ENCODE measurements around the gene ZNF157. TPM values are rescaled to one million over a fixed set of nuclear protein-coding genes. Genes with fewer than 3 reads are reported as not detected.

ZNF157 gene
- total RNA-seq, 1 donor from 2014 or later, result 0.54 TPM

- H2AFZ ChIP-seq (ENCODE audit: low read depth, low read length), result no peak overlapping the region
- no peak overlapping the region for H3K27ac ChIP-seq (ENCODE audit: low read depth, low read length)
- no peaks in the 10 kb centered on the region for H3K27me3 ChIP-seq (ENCODE audit: insufficient read depth, low read length)
- H3K4me1 Mint-ChIP-seq (ENCODE audit: low read depth, unreplicated experiment), result no peaks in the 10 kb centered on the region
- DNase-seq (ENCODE audit: low read depth), result no peak
- H3K27ac Mint-ChIP-seq (ENCODE audit: unreplicated experiment), result no peak overlapping the region
- H3K9me3 ChIP-seq (ENCODE audit: insufficient read depth, low read depth, low read length), result peaks cover 36% of the 10 kb centered on the region
- peaks cover 10% of the 10 kb centered on the region for H3K36me3 ChIP-seq (ENCODE audit: insufficient read depth, low read length)
- H3K79me2 ChIP-seq (ENCODE audit: insufficient read depth, low read length), result no peaks in the 10 kb centered on the region
- no peaks in the 10 kb centered on the region for H3K4me1 ChIP-seq (ENCODE audit: insufficient read depth, low read length)
- no peak overlapping the region for H3K4me2 ChIP-seq (ENCODE audit: low read length)
- no peak overlapping the region for H3K4me3 ChIP-seq (ENCODE audit: insufficient read depth, low read depth, low read length)
- H3K36me3 Mint-ChIP-seq (ENCODE audit: low read depth, unreplicated experiment), result peaks cover 48% of the 10 kb centered on the region
- H3K27me3 Mint-ChIP-seq (ENCODE audit: low read depth, unreplicated experiment), result no peaks in the 10 kb centered on the region
- no peak overlapping the region for H3K4me3 Mint-ChIP-seq (ENCODE audit: unreplicated experiment)
- FAIRE-seq, result no peak
- H4K20me1 ChIP-seq (ENCODE audit: insufficient read depth, low read length), result no peaks in the 10 kb centered on the region
- H3K9me3 Mint-ChIP-seq (ENCODE audit: unreplicated experiment), result peaks cover 37% of the 10 kb centered on the region
- TF ChIP-seq CTCF (IDR thresholded peaks at IDR 0.05; ENCODE audit: insufficient read depth, low read depth, low read length) (no peak), EZH2 (IDR thresholded peaks at IDR 0.05; ENCODE audit: insufficient read depth, low read length) (no peak)
- H3K9ac ChIP-seq (ENCODE audit: low read length), result no peak overlapping the region
Measured at GRCh38 chrX:47448165-47448806, 77.9 kb downstream of the ZNF157 start.

- peaks cover 13% of the 10 kb centered on the region for H3K36me3 ChIP-seq (ENCODE audit: insufficient read depth, low read length)
- no peaks in the 10 kb centered on the region for H3K27me3 ChIP-seq (ENCODE audit: insufficient read depth, low read length)
- H3K4me1 ChIP-seq (ENCODE audit: insufficient read depth, low read length), result no peaks in the 10 kb centered on the region
- H4K20me1 ChIP-seq (ENCODE audit: insufficient read depth, low read length), result no peaks in the 10 kb centered on the region
- H3K4me3 ChIP-seq (ENCODE audit: insufficient read depth, low read depth, low read length), result no peak overlapping the region
- Mint-ChIP-seq H3K36me3 (ENCODE audit: low read depth, unreplicated experiment) (peaks cover 55% of the 10 kb centered on the region), H3K4me1 (ENCODE audit: low read depth, unreplicated experiment) (no peaks in the 10 kb centered on the region), H3K9me3 (ENCODE audit: unreplicated experiment) (peaks cover 32% of the 10 kb centered on the region), H3K4me3 (ENCODE audit: unreplicated experiment) (peak overlapping the region; percentile 27), H3K27me3 (ENCODE audit: low read depth, unreplicated experiment) (no peaks in the 10 kb centered on the region), H3K27ac (ENCODE audit: unreplicated experiment) (no peak overlapping the region)
- FAIRE-seq (no peak), DNase-seq (ENCODE audit: low read depth) (no peak)
- H3K79me2 ChIP-seq (ENCODE audit: insufficient read depth, low read length), result no peaks in the 10 kb centered on the region
- no peak overlapping the region for H2AFZ ChIP-seq (ENCODE audit: low read depth, low read length)
- H3K4me2 ChIP-seq (ENCODE audit: low read length), result no peak overlapping the region
- TF ChIP-seq EZH2 (IDR thresholded peaks at IDR 0.05; ENCODE audit: insufficient read depth, low read length), result no peak
- TF ChIP-seq CTCF (IDR thresholded peaks at IDR 0.05; ENCODE audit: insufficient read depth, low read depth, low read length), result no peak
- peaks cover 27% of the 10 kb centered on the region for H3K9me3 ChIP-seq (ENCODE audit: insufficient read depth, low read depth, low read length)
- H3K27ac ChIP-seq (ENCODE audit: low read depth, low read length), result no peak overlapping the region
- H3K9ac ChIP-seq (ENCODE audit: low read length), result no peak overlapping the region
Measured at GRCh38 chrX:47452112-47452511, 81.7 kb downstream of the ZNF157 start.

- FAIRE-seq (peak; percentile 94), DNase-seq (ENCODE audit: low read depth) (no peak)
- H2AFZ ChIP-seq (ENCODE audit: low read depth, low read length), result no peak overlapping the region
- no peak overlapping the region for H3K4me2 ChIP-seq (ENCODE audit: low read length)
- no peak overlapping the region for H3K9ac ChIP-seq (ENCODE audit: low read length)
- H3K79me2 ChIP-seq (ENCODE audit: insufficient read depth, low read length), result no peaks in the 10 kb centered on the region
- no peaks in the 10 kb centered on the region for H3K4me1 ChIP-seq (ENCODE audit: insufficient read depth, low read length)
- no peak overlapping the region for H3K27ac ChIP-seq (ENCODE audit: low read depth, low read length)
- Mint-ChIP-seq H3K4me3 (ENCODE audit: unreplicated experiment) (no peak overlapping the region), H3K4me1 (ENCODE audit: low read depth, unreplicated experiment) (no peaks in the 10 kb centered on the region), H3K27me3 (ENCODE audit: low read depth, unreplicated experiment) (no peaks in the 10 kb centered on the region), H3K27ac (ENCODE audit: unreplicated experiment) (no peak overlapping the region), H3K9me3 (ENCODE audit: unreplicated experiment) (peaks cover 12% of the 10 kb centered on the region), H3K36me3 (ENCODE audit: low read depth, unreplicated experiment) (peaks cover 28% of the 10 kb centered on the region)
- H3K36me3 ChIP-seq (ENCODE audit: insufficient read depth, low read length), result peaks cover 3% of the 10 kb centered on the region
- peaks cover 5% of the 10 kb centered on the region for H3K9me3 ChIP-seq (ENCODE audit: insufficient read depth, low read depth, low read length)
- no peaks in the 10 kb centered on the region for H3K27me3 ChIP-seq (ENCODE audit: insufficient read depth, low read length)
- no peaks in the 10 kb centered on the region for H4K20me1 ChIP-seq (ENCODE audit: insufficient read depth, low read length)
- TF ChIP-seq CTCF (IDR thresholded peaks at IDR 0.05; ENCODE audit: insufficient read depth, low read depth, low read length) (no peak), EZH2 (IDR thresholded peaks at IDR 0.05; ENCODE audit: insufficient read depth, low read length) (no peak)
- no peak overlapping the region for H3K4me3 ChIP-seq (ENCODE audit: insufficient read depth, low read depth, low read length)
Measured at GRCh38 chrX:47456080-47456479, 85.7 kb downstream of the ZNF157 start.
